HG03060 (cell line): ENCODE data around the gene CDKAL1.
"Not testable (repeated sequence)": the region's sequence is repeated elsewhere in the genome, so short reads cannot be mapped to it uniquely, and the experiment has no call there.

Experiments
- ATAC-seq: cut with Tn5 transposase; IDR thresholded peaks from one replicate; pipeline ENCODE4 v1.9.1; 2021; ENCODE audit warnings: low read depth, moderate number of reproducible peaks; ENCODE audit not compliant: unreplicated experiment

CDKAL1 gene

DNA sequence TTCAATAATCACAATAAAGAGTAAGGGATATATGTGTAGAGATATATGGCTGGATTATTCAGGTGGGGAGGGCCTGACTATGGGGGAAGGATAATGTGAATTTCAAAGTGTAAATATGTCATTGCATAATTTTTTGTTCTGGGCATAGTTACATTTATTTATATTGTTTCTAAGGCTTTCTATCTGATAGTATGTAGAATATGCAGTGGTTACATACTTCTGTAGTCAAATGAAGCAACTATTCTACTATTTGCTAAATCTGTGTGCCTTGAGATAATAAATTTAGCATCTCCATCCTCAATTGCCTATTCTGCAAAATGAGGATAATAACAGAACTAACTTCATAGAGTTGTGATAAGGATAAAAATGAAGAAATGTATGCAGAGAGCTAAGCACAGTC is 359.2 kb downstream of the CDKAL1 start:
- ATAC-seq = no peak

DNA sequence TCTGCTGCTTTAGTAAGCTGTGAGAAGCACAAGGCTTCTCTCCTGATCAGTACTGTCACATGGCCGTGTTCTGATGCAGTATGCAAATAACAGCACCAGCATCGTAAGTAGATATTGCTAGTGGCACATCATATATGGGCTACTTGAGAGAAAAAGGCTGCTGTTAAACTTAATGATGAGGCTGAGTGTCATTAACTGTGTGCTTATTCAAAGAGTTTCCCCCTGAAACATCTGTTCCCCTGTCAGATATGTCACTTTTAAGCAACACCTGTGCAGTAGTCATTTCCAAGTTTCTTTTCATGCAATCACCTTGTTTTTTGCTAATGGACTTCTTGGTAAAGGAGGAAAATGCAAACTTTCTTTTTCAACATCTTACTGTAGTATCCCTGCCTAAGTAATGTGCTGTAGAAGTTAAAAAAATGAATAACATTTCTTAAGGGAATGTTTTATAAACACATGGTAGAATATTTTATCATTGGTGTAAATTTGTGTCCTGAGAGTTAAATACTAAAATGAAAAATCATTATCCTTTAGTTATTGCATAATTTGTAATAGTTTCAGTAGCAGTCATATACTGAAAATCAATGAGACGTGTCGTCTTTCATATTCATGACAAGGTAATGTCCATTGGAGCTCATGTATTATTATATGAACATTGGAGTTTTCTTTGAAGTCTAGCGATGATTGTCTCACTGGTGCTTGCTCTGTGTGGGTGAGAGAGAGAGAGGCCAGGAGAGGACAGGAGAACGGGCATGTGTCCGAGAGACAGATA is 366.3 kb downstream of the CDKAL1 start:
- peak; percentile 85 for ATAC-seq

DNA sequence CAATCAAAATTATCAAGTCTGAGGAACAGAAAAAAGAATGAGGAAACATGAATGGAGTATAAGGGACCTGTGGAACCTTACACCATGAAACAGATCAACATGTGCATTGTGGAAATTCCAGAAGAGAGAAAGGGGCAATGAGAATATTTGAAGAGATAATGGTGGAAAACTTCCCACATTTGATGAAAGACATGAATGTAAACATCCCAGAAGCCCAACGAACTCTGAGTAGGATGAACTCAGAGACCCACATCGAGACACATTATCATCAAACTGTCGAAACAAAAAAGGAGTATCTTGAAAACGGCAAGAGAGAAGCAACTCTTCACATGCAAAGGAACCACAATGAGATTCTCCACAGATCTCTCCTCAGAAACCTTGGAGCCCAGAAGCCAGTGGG is 371.1 kb downstream of the CDKAL1 start:
- no peak for ATAC-seq

DNA sequence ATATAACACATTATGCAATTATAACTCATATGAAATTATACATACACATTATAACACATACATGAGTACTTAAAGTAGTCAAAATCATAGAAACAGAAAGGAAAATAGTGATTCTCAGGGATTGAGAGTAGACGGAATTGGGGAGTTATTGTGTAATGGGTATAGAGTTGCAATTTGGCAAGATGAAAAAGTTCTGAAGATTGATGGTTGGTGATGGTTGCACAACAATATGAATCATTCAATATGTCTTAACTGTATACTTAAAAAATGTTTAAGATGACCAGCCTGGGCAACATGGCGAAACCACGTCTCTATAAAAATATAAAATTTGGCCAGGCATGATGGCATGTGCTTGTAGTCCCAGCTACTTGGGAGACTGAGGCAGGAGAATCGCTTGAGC is 372.7 kb downstream of the CDKAL1 start:
- ATAC-seq = no peak

DNA sequence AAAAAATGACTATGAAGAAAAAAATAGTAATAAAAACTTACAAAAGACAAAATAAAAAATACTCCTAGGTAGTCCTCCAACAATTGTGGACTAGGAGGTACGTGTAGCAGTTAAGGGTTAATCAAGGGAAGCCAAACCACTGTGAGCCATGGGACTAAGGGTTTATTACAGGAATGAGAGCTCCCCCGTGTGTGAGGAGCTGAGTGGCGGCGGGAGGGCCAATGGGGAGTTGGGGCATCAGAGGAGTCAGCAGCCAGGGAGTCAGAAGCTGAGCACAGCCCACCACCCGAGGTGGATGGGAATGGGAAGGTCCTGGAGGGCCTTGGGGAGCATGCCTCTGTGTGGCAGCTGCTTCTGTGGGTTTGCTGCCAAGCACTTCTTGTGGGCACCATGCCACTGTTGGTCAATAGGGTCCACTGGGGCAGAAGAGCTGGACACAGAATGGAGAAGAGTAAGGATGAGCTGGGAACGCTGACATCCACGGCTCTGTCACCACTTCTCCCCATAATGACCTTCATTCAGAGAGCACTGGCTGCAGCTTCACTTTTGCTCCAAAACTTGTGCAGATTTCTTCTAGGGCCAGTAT is 373.3 kb downstream of the CDKAL1 start:
- ATAC-seq = no peak

DNA sequence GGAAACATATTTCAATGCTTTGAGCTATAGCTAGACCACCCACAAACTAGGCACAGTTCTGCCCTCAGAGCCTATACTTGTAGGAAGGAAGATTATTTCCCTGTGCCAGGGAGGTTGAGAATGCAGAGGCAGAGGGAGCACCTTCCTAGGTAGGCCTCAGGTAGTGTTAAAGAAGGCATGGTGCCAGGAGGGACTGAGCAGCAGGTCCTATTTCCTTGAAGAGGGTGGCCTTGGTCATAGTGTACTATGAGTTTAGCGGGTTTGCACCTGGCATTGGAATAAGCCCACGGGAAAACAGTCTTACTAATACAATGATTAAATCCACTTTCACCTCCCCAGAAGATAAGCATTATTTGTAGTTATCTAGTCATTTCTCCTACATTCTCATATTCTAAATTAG is 375.4 kb downstream of the CDKAL1 start:
- ATAC-seq = no peak

DNA sequence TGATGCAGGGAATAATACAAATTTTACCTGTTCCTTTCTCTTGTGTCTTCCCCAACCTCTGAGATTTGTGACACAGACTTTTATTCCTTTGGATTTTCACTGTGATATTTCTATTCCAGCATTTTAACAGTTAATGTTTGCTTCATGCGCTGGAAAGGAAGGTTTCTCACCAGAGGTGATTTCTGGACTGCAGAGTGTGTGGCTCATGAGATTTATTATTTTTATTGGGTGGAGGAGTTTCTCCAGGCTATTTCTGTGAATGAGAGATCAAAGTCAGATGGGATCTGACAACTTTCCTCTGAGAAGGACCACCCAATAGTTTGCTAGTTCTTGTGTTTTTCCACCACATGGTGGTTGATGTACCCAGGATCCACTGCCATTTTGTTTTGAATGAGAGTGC is 377.5 kb downstream of the CDKAL1 start:
- no peak for ATAC-seq

DNA sequence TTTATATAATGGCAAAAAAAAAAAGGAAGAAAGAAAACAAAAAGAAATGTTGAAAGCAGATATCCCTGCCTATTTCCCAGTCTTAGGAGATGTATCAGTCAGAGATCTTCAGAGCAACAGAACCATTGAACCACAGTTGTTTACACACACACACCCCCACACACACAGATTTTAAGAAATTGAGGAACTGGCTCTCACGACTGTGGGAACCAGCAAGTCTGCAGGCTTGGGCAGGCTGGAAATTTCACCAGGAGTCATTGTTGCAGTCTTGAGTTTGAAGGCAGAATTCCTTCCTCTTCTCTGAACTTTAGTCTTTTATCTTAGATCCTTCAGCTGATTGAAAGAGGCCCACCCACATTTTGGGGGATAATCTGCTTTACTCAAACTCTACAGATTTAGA is 380.9 kb downstream of the CDKAL1 start:
- no peak for ATAC-seq

DNA sequence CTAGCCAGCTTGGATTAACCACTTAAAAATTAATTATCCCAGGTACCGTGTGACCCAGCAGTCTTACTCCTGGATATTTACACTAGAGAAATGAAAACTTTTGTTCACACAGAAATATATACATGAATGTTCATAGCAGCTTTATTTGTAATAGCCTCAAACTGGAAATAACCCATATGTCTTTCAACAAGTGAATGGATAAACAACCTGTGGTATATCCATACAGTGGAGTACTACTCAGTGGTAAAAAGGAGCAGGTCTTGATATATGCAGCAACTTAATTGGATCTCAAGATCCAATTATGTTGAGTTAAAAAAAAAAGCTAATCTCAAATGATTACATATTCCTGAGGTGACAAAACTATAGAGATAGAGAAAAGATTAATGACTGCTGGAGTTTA is 381.4 kb downstream of the CDKAL1 start:
- ATAC-seq = no peak

DNA sequence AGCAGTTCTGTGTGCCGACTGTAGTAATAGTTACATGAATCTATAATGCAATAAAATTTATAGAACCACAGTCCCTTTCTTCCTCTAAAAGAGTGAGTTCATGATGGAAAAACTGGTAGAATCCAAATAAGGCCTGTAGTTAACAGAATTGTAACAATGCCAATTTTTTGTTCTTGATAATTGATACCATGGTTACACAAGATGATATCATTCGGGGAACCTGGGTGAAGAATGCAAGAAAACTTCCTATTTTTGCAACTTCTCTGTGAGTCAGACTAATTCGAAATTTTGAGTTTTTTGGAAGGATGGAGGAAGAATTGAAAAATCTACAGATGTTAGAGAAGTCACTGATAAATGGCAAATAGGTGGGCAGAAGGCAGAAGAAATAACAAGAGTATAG is 381.8 kb downstream of the CDKAL1 start:
- no peak for ATAC-seq

DNA sequence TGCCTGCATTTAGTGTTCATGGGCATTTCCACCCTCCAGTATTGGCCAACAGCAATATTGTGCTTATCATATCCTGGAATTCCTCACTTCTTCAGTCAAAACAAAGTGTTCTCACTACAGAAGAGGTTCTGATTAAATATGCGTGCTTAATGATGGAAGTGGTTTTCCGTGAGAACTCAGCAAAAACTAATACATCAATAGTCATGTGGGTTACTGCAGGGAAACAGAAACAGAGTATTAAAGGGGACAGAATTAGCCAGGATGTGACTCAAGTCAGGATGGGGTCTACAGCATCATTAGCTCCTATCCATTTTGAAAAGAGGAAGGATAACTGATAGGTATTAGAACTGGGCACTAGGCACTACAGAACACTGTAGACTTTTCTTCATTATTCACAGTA is 384.6 kb downstream of the CDKAL1 start:
- no peak for ATAC-seq

DNA sequence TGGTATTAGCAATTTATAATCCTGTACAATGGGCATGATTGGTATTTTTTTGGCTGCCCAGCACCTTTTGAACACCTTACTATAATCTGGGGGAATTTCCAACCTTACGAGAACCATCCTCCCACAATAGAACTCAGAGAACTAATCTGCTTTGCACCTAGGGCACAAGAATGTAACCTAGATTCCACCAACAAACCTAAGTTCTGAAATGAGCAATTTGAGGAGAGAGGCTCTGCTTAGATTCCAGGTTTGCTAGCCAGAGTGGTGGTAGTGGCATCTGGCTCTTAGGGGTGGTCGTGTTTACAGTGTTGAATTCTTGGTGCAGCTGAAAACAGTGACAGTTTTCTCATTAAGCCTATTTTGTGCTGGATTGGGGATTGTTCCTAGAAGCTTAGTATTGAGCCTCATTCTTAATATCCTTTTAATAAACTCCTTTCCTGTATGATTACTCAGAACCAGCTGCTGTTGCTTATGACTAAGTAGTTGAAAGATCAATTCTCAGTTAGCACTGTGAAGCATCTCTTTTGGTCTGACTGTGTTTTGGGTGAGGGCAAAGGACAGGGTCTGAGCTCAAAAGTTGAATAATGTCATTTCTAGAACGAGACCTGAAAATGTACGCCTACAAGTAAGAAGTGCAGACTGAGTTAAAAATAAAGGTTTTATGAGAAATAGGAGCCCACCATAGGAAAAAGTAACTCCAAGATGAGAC is 385.6 kb downstream of the CDKAL1 start:
- peak; percentile 81 for ATAC-seq

DNA sequence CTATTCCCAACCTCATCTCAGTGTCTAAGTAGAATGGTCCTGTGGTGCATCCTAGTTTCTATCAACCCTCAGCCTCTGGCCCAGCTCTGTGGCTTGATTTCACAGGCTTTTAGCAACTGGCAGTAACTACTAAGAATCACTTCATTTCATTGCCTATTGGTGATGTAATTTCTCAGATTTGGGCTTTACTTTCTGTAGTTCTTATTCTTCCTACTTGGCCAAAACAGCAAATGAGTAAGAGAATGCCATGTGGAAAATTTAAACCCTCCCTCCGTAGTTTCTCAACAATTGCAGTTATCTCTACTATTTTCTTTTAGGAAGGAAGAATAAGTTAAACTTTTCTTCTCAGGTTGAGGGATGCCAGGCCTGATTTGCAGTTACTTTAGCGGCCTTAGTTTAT is 387.3 kb downstream of the CDKAL1 start:
- ATAC-seq = no peak

DNA sequence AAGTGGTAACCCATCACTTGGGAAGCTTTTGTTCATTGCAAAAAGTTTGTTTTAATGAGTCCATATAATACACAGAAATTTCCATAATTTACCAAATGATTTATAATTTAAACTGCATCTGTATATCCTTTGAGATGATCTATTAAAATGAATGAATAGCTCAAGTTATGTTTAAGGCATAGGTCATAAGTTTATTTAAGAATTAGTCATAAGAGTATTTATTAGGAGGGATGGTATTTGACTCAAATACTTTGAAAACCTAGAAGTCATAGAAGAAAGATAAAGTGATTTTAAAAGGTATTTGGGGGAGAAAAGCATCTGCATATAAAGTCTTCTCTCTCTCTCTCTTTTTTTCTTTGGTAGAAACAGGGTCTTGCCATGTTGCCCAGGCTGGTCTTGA is 388.5 kb downstream of the CDKAL1 start:
- ATAC-seq = no peak

DNA sequence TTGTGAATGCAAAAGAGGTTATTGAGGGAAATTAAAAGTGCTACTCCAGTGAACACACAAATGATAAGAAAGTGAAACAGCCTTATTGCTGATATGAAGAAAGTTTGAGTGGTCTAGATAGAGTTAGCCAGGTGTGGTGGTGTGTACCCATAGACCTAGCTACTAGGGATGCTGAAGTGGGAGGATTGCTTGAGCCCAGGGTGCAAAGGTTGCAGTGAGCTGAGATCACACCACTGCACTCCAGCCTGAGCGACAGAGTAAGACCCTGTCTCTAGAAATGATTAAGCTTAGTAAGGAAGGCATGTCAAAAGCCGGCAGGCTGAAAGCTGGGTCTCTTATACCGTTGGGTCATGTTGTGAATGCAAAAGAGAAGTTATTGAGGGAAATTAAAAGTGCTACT is 389.8 kb downstream of the CDKAL1 start:
- not testable (repeated sequence) for ATAC-seq

DNA sequence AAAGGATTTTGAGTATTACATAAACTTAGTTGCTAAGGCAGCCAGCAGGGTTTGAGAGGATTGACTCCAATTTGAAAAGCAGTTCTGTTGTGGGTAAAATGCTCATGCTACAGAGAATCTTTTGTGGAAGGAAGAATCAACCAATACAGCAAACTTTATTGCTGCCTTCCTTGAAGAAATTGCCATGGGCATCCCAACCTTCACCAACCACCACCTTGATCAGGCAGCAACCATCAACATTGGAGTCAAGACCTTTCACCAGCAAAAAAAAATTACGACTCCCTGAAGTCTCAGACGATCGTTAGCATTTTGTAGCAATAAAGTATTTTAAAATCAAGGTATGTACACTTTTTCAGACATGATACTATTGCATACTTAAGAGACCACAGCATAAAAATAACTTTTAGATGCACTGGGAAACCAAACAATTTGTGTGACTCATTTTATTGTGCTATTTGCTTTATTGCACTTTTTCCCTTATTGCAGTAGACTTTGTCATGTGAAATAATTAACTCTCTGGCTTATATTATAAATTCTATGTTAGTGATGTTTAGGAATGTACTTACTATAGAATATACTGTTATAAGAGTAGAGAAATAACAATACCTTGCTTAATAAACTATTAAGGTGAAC is 390.8 kb downstream of the CDKAL1 start:
- no peak for ATAC-seq

DNA sequence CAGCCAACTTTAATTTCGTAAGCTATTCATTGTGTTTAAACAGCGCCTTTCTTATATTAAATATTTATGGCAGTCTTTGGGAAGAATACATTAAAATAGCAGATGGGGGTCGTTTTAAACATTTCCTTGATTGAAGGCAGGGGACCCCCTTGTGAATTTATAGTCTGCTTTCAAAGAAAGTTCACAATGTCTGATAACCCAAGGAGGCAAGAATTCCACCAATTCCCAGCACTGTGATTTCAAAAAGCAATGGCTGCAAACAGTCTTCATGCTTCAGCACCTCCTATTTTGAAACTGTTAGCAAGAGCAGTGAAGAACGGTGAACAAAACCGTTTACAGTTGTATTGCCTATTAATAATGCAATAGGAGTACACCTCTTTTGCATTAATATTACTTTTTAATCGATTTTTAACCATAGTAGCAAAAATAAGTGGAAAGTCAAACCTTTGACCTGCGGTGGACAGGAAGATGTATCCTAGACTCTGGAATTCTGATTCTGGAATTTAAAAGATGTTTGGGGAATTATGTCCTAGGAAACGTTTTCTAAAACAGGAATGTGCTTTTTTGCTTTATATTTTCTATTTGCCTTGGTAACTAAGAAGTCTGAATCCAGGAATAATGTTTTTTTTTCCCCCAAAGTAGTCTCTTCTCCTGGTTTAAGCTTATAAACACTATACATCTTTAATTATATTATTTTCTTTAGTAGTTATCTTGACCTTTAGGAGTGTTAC is 393.0 kb downstream of the CDKAL1 start:
- no peak for ATAC-seq

DNA sequence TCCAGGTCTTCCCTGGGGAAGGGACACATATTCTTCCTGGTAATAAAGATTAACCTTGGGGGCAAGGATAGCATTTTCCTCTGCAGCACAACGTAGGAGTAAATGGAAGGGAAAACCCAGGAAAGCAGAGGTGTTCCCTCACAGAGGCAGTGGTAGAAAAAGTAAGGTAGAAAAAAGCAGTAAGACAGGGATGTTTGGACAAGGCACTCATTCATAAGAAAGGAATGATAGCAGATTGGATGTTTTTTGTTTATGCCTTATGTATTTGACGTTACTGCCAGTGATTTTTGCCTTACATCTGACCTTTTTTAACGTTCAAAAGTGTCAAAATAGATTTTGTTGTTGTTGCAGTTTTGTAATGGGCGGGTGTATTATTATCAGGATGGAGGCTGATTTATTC is 395.0 kb downstream of the CDKAL1 start:
- no peak for ATAC-seq

DNA sequence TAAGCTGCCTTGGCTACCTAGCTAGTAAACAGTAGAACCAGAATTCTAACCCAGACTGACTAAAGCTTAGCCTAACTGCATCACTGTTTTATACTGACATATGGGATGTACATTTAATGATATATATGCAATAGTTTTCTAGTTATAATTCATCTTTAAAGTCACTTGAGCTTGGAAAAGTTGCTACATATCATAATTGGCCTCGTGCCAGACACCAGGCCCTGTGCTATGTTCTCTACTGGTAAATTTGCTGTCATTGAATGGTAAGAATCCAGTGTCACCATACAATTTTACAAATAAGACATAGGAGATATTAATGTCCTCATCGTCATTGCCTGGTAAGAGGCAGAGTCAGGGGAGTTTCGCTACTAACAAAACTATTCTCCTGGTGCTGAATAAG is 396.8 kb downstream of the CDKAL1 start:
- no peak for ATAC-seq

DNA sequence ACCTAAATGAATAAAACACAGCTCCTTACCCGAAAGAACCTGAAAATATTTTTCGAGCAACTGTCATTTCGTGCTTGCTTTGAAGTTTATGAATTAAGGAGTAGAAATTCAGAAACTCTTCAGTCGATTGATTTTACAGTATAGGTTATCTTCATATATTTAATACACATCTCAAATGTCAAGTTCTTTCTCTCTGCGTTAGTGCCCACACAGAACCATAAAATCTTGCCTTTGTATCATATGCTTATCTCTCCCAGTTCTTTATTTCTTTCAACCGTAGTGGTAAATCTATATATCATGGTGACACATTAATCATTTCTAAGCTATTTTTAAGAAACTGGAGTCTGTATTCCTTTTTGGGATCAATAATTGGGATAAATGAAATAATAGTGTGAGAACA is 397.5 kb downstream of the CDKAL1 start:
- ATAC-seq = no peak

DNA sequence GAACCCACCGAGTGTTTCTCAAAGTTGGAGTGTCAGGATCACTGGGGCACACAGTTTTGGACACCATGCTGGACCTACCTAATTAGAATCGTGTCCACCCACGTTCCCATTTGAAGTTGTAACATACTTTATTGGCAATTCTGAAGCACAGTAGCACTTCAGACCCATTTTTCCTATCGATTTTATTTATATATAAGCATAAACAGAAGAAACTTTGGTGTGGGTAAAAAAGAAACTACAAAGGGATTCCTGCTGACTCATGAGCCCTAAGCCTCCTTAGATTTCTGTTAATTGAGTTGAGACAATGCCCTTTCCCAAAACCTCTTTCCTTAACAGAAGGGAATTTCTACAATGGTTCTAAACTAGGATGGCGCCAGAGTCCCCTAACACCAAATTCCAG is 398.0 kb downstream of the CDKAL1 start:
- ATAC-seq = no peak
